K562 treated with DMSO at 1 percent for 4 hours (cell line): ENCODE results near the gene IFI27L2. TPM values are rescaled to one million over a fixed set of nuclear protein-coding genes. Genes with fewer than 3 reads are reported as not detected.

Experiments
- total RNA-seq: library from RNA; unstranded; fragments of 300-600 nt; gene quantifications from 2 replicates; pipeline ENCODE4 v1.2.3, GENCODE V29; 2022; ENCODE audit not compliant: insufficient read depth

The IFI27L2 gene, protein sequence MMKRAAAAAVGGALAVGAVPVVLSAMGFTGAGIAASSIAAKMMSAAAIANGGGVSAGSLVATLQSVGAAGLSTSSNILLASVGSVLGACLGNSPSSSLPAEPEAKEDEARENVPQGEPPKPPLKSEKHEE
- total RNA-seq, result 18.1 TPM in 1 of 2 replicates, not detected in the other

DNA sequence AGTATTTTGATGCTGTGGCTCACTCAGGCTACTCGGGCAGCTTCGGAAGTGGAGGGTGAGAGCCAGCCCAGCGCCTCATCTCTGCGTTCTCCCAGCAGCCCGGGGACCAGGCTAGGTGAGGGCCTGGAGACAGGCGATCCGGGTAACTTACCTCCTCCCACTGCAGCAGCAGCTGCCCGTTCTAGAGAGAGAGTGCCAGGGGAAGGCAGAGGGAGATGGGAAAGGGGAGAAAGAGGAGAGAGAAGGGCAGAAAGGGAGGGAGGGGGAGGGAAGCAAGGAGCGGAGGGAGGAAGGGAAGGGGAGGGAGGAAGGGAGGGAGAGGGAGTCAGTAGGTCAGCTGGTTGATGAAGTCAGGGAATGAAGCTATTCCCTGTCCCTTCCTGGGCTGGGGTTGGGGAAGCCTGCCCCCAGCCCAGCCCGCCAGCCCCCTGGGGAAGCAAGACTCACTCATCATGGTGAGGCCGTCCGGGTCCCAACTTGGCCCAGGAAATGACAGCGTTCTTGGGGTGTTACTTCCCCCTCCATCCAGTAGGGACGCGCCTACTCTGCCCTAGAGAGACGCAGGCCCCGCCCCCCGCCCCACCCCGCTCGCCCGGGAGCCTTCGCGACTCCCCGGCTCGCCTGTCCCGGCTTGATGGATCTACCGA lies at the start of gene IFI27L2:
Gene IFI27L2, minus strand, starts transcription at position 494 of the 647 bp plus-strand sequence. Its CDS starts 40 bp downstream, at position 454.

DNA sequence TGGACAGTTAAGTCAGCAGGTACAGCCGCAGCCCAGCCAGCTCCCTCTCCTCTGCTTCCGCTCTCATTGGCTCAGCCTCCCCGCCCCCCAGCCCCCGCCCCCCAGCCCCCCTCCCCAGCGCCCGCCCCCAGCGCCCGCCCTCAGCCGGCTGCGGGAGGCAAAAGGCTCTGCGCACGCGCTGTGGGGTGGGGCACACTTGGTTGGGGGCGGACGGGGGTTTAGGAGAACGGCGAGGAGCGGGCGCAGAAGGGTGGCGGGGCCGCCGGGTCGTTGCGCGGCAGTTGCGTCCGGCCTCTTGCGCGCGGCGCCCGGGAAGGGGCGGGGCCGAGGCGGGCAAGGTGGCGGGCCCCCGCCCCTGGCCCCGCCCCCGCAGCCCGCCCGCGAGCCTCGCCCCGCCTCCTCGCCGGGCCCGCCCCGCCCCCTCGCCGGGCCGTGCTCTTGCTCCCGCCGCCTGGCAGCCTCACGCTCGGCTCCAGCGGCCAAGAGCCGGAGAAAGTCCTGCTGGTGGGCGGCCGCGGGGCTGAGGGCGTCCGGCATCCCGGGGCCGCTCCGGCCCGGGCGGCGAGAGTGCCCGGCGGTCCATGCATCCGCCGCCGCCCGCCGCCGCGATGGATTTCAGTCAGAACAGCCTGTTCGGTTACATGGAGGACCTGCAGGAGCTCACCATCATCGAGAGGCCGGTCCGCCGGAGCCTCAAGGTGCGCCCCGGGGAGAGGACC lies 44.6 kb upstream of the IFI27L2 start, which contains the start of gene PPP4R4:
Gene PPP4R4, plus strand, starts transcription at position 438 of the 719 bp plus-strand sequence. Its CDS starts 144 bp downstream, at position 582.

DNA sequence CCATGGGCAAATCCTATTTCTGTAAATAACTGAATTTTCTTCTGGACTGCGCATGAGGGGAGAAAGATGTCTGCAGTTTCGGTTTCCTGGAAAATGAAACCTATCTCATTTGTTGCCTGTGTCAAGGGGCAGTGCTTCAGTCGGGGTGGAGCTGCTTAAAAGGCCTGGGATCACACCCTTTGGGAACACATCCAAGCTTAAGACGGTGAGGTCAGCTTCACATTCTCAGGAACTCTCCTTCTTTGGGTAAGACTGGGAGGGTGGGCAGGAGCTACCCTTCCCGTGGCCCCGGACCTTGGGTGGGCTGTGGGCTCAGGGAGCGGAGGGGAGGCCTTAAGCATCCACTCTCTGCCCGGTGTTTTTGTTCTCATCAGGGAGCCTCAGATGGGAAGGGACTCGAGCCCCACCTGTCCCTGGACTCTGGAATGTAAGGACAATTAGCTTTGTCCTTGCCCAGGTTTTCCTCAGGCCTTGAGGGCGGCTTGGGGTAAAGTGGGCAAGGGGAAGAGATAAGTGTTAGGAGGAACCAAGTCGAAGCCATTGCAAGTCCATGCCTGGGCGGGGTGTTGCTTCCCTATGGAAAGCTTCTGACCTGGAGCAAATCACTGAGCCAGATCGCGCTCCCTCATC lies 18.7 kb downstream of the IFI27L2 start, which contains the start of gene IFI27:
Gene IFI27, plus strand, starts transcription at position 185 of the 630 bp plus-strand sequence.

DNA sequence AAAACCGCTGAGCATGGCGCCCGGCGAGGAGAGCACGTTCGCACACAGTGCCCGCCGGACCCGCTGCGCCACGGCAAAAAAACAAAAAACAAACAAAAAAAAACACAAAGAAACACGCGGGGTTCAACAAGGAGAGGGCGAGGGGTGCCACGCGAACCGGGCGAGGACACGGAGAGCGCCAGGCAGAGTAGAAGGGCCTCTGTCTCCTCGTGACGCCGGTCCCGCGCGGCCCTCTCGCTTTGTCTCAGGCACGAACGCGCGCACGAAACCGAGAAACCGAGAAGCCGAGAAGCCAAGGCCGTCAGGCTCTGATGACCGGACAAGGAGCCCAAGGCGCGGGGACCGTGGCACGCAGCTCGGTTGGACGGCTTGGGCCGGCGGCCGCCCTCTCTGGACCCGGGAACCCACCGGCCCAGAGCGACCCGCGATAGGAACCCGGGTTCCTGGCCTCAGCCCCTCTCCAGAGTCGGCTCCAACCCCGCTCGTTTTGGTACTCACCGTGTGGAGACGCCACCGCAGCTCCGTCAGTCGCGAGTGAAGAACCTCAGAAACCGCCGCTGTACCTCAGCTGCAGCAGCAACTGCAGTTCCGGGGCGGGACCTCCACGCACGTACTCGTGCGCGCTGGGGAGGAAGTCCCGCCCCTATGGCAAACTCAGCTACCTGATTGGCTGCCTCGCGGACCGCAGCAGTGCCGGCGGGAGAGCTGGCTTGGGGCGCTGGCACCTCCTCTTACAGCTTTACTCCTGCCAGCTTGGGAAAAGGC lies 48.6 kb downstream of the IFI27L2 start, which contains the start of the genes DDX24 and IFI27L1:
Gene DDX24, minus strand, starts transcription at position 582 of the 765 bp plus-strand sequence. CDS start 1,460 bp downstream, outside the sequence.
Gene IFI27L1, plus strand, starts transcription at position 690 of the 765 bp plus-strand sequence. CDS start 15,628 bp downstream, outside the sequence.

Other genes starting within 250 kb of the IFI27L2 start
- gene FAM181A, start 202.3 kb downstream of the IFI27L2 start, total RNA-seq, result not detected in 2 replicates
- 0.33 and 0.89 TPM in 2 replicates for gene ASB2, start 153.0 kb downstream of the IFI27L2 start, total RNA-seq
- not detected in 2 replicates for gene CCDC197, start 132.3 kb downstream of the IFI27L2 start, total RNA-seq
- not detected in 2 replicates for gene OTUB2, start 103.3 kb downstream of the IFI27L2 start, total RNA-seq
- 65.9 and 69.4 TPM in 2 replicates for gene DDX24, start 48.4 kb downstream of the IFI27L2 start, total RNA-seq
- gene IFI27L1, start 48.3 kb downstream of the IFI27L2 start, total RNA-seq, result 31.3 and 53.6 TPM in 2 replicates
- gene IFI27, start 18.9 kb downstream of the IFI27L2 start, total RNA-seq, result 4.2 and 7.3 TPM in 2 replicates
- gene PPP4R4, start 44.7 kb upstream of the IFI27L2 start, total RNA-seq, result not detected in 2 replicates
- gene SERPINA10, start 163.7 kb upstream of the IFI27L2 start, total RNA-seq, result not detected in 2 replicates
- gene SERPINA6, start 193.7 kb upstream of the IFI27L2 start, total RNA-seq, result not detected in 2 replicates
- gene SERPINA2, start 237.1 kb upstream of the IFI27L2 start, total RNA-seq, result not detected in 2 replicates